ENCODE data around the gene RNF213. TPM values are rescaled to one million over a fixed set of nuclear protein-coding genes. Genes with fewer than 3 reads are reported as not detected.

Gene RNF213
- total and polyA plus RNA-seq, 10 donors = 36.7 to 481 (median 337) TPM

DNA sequence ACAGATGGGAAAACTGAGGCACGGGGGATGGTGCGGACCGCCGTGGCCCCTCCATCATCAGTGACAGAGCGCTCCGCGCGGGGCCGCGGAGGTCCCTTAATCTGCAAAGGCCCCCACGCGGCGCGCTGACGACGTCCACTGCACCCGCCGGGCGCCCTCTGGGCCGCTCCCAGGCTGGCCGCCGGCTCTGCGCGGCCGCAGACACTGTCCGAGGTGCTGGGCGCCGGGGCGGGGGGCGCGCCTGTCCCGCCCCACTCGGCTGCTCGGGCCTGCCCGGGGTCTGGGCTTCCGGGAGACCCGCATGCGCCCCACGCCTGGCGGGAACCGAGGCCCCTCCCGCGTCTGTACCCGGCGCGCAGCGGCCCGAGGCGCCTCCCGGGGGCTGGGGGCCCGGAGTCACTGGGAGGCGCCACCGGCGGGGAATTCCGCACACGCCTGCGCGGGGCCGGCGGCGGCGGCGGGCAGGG lies 550 bp upstream of the RNF213 start:
- Histone ChIP-seq H3K36me3 (peaks cover 0 to 9% (median 0%) of the 10 kb centered on the region in 6 donors), H3K9me3 (no peaks in the 10 kb centered on the region), H3K4me3 (peak overlapping the region; percentile 40 to 87 (median 65)), H3K4me1 (peaks cover 18 to 74% (median 64%) of the 10 kb centered on the region in 6 donors), H3K27me3 (replicated peaks in 1 of 7) (no peaks in the 10 kb centered on the region), H3K27ac (peak overlapping the region; percentile 88 to 98 (median 94))
- WGBS, 5 donors = 0 to 9% (median 2%) methylated on average over 15 to 63 of the region's 63 CpGs
- intact Hi-C loops (cut with DNase I; ENCODE audit: low total_unique reads) = no loop called here
- TF ChIP-seq POLR2AphosphoS5 (IDR thresholded peaks at IDR 0.05) (peak; percentile 57 to 75 (median 72)), POLR2A (IDR thresholded peaks at IDR 0.05) (peak in 2 of 3 donors; percentile 31 to 35), CTCF (IDR thresholded peaks at IDR 0.05 in 8 of 11, conservative IDR thresholded peaks at IDR 0.05 in 3 of 11) (no peak)
- peak; percentile 95 for DNase-seq

DNA sequence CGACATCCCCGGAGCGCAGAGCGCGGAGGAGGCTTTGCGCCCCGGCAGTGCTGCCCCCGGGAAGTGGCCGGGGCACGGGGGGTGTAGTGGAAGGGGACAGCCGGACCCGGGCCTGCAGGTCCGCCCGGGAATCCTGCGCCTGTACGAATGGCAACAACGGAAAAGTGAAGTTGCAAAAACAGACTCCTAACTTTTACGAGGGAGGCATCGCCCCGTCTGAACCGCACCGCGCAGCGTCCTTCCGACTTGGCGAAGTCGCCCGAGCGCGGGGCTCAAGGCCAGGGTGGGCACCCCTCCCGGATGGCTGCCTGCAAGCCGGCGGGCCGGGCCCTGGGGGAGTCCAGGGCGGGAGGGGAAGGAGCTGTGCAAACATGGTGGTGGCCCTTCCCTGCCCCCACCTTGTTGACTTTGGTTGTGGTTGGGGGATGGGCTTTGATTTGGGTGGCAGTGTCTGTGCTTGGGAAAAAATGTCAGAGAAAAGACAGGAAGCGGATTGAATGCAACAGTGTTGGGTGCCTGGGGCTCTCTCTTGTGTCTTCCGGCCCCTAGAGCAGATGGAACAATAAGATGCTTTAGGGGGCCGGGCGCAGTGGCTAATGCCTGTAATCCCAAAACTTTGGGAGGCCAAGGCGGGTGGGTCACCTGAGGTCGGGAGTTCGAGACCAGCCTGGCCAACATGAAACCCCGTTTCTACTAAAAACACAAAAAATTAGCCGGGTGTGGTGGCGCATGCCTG lies 675 bp downstream of the RNF213 start:
- Histone ChIP-seq H3K27ac (peak overlapping the region; percentile 97 to 100 (median 99)), H3K4me3 (peak overlapping the region; percentile 78 to 99 (median 95)), H3K9me3 (no peaks in the 10 kb centered on the region), H3K36me3 (peaks cover 0 to 21% (median 4%) of the 10 kb centered on the region in 6 donors), H3K27me3 (replicated peaks in 1 of 7) (no peaks in the 10 kb centered on the region), H3K4me1 (peaks cover 30 to 75% (median 67%) of the 10 kb centered on the region in 6 donors)
- intact Hi-C loops (cut with DNase I; ENCODE audit: low total_unique reads) = no loop called here
- DNase-seq = peak; percentile 94
- TF ChIP-seq POLR2AphosphoS5 (IDR thresholded peaks at IDR 0.05) = peak; percentile 20 to 68 (median 58)
- TF ChIP-seq POLR2A (IDR thresholded peaks at IDR 0.05) = no peak
- peak in 1 of 11 experiments; percentile 16 for TF ChIP-seq CTCF (IDR thresholded peaks at IDR 0.05 in 8 of 11, conservative IDR thresholded peaks at IDR 0.05 in 3 of 11)
- 1 to 5% (median 3%) methylated on average over 34 to 45 of the region's 45 CpGs for WGBS, 5 donors

GRCh38 chr17:80261895-80262279 lies 1.2 kb downstream of the RNF213 start:
- H3K4me3 ChIP-seq = peak overlapping the region; percentile 78 to 99 (median 95)
- no peaks in the 10 kb centered on the region for H3K9me3 ChIP-seq
- H3K27me3 ChIP-seq (replicated peaks in 1 of 7) = no peaks in the 10 kb centered on the region
- DNase-seq = no peak
- intact Hi-C loops (cut with DNase I; ENCODE audit: low total_unique reads) = no loop called here
- peaks cover 0 to 27% (median 6%) of the 10 kb centered on the region in 6 donors for H3K36me3 ChIP-seq
- H3K4me1 ChIP-seq = peaks cover 32 to 81% (median 73%) of the 10 kb centered on the region in 6 donors
- TF ChIP-seq POLR2A (IDR thresholded peaks at IDR 0.05) (no peak), POLR2AphosphoS5 (IDR thresholded peaks at IDR 0.05) (no peak), CTCF (IDR thresholded peaks at IDR 0.05 in 8 of 11, conservative IDR thresholded peaks at IDR 0.05 in 3 of 11) (no peak)
- WGBS, 5 donors = 30 to 44% (median 39%) methylated on average over 8 of the region's 8 CpGs
- peak overlapping the region; percentile 97 to 100 (median 99) for H3K27ac ChIP-seq

DNA sequence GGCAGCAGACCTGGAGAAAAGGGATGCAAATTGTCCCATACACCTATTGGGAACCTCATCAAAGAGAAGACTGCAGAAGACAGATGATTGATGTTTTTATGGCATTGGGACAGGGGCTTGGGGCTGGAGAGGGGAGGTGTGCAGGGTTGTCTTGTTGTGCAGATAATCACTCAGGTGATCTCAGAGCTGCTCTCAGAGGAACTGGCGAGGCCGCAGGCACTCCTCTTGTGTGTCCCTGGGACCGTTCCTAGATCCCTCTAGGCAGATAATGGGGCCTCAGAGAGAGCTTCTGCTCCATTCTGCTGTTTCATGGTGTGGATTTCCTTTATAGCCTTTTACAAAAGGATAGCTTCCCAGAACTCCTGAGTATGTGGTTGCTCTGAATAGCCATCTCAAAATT lies 1.6 kb downstream of the RNF213 start:
- intact Hi-C loops (cut with DNase I; ENCODE audit: low total_unique reads) = no loop called here
- H3K27ac ChIP-seq = peak overlapping the region; percentile 97 to 100 (median 99)
- TF ChIP-seq CTCF (IDR thresholded peaks at IDR 0.05 in 8 of 11, conservative IDR thresholded peaks at IDR 0.05 in 3 of 11) (no peak), POLR2A (IDR thresholded peaks at IDR 0.05) (no peak), POLR2AphosphoS5 (IDR thresholded peaks at IDR 0.05) (no peak)
- no peaks in the 10 kb centered on the region for H3K27me3 ChIP-seq (replicated peaks in 1 of 7)
- DNase-seq = no peak
- H3K4me1 ChIP-seq = peaks cover 32 to 85% (median 77%) of the 10 kb centered on the region in 6 donors
- 40 to 63% (median 47%) methylated on average over 3 of the region's 3 CpGs for WGBS, 5 donors
- H3K9me3 ChIP-seq = no peaks in the 10 kb centered on the region
- peaks cover 0 to 31% (median 9%) of the 10 kb centered on the region in 6 donors for H3K36me3 ChIP-seq
- peak overlapping the region in 7 of 8 donors; percentile 77 to 99 (median 95) for H3K4me3 ChIP-seq
